Measurements from ENCODE around the gene RSPH9. TPM values are rescaled to one million over a fixed set of nuclear protein-coding genes. Genes with fewer than 3 reads are reported as not detected.
A peak's percentile ranks its signal among the peaks of the same experiment; 100 is the strongest.

The RSPH9 gene
- total RNA-seq, 1 donor from 2014 or later: not detected

DNA sequence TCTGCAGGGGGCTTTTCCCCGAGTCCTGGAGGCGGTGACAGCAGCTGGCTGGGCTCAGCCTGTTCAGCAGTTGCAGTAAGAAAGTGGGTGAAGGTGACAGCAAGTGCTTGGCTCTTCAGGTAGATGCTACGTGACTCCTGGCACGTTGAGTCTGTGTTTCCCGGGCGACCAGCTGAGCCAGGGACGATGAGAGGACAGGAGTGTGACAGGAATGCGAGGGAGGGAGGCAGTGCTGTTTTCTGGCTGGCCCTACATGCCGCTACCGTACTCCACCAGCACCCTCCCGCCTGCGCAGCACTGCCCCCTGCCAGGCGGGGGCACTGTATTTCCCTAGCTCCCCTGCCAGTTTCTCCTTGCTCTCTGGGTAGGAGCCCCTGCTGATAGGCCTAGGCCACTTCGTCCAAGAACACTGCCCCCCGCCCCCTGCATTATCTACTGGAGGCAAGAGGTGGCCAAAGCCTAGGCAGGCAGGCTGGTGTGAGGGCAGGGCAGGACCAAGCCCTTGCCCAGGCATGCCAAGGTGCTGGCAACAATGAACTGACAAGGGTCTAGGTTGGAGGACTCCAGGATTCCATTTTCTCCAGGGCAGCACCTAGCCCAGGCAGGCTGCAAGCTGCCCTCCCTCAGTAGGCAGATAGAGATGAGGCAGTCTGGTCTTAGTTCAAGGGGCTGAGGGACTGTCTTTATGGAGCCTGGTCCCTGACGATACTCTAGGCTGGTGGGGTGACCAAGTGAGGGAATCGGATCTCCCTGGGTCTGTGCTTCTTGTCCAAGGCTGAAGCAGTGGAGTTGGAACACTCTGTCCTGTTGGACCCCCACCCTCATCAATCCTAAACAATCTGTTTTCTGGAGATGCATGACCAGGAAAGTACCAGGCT, 23.6 kb downstream of the RSPH9 start:
- peaks cover 7% of the 10 kb centered on the region for H3K4me1 Mint-ChIP-seq (ENCODE audit: unreplicated experiment)
- TF ChIP-seq, protein P1, sequence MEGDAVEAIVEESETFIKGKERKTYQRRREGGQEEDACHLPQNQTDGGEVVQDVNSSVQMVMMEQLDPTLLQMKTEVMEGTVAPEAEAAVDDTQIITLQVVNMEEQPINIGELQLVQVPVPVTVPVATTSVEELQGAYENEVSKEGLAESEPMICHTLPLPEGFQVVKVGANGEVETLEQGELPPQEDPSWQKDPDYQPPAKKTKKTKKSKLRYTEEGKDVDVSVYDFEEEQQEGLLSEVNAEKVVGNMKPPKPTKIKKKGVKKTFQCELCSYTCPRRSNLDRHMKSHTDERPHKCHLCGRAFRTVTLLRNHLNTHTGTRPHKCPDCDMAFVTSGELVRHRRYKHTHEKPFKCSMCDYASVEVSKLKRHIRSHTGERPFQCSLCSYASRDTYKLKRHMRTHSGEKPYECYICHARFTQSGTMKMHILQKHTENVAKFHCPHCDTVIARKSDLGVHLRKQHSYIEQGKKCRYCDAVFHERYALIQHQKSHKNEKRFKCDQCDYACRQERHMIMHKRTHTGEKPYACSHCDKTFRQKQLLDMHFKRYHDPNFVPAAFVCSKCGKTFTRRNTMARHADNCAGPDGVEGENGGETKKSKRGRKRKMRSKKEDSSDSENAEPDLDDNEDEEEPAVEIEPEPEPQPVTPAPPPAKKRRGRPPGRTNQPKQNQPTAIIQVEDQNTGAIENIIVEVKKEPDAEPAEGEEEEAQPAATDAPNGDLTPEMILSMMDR (IDR thresholded peaks at IDR 0.05; ENCODE audit: unreplicated experiment): peak; percentile 41
- DNase-seq (ENCODE audit: low spot score): peak; percentile 70
- peaks cover 13% of the 10 kb centered on the region for H3K27me3 Mint-ChIP-seq (ENCODE audit: unreplicated experiment)
- H3K9me3 Mint-ChIP-seq (ENCODE audit: unreplicated experiment): no peaks in the 10 kb centered on the region
- H3K4me3 Mint-ChIP-seq (ENCODE audit: unreplicated experiment): peak overlapping the region; percentile 25
- no peak overlapping the region for H3K27ac Mint-ChIP-seq (ENCODE audit: unreplicated experiment)
- peaks cover 7% of the 10 kb centered on the region for H3K36me3 Mint-ChIP-seq (ENCODE audit: low read depth, unreplicated experiment)

DNA sequence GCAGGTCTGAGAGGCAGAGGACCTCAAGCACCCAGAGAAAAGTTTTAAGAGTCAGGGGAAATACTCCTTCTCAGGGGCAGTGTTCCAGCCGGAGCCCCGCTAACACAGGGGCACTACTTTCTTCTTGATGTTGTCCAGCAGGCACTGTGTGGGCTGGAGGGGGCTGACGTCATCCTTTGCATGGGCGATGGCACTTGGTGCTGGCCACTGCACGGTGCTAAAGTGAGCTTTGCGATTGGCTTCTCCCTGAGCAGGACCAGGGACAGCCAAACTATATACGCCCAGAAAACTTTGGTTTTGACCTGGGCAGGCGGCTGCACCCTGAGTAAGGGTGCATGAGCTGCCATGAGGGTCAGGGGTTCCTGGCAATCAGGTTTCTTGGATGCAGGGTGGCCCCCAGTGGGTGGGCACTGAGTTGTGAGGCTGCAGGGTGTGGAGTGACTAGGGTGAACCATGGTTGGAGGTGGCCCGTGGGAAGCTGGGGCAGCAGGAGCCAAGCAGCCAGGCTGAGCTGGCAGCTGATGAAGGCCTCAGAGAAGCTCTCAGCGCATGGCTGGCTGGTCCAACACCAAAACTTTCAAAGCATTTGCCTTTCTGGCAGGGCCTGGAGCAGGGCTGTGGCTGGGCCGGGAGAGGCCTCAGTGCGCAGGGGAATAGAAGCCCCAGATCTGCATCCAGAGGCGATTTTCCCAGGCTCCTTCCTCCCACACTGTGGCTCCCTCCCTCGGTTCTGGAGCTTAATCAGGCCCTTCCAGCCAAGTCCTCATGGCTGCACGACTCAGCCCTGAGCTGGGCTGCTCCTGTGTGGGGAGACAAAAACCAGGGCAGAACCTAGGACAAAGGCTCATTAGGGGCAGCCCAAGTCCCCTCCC, 24.4 kb downstream of the RSPH9 start:
- H3K27me3 Mint-ChIP-seq (ENCODE audit: unreplicated experiment): peaks cover 13% of the 10 kb centered on the region
- TF ChIP-seq, protein P1 (IDR thresholded peaks at IDR 0.05; ENCODE audit: unreplicated experiment): no peak
- H3K4me3 Mint-ChIP-seq (ENCODE audit: unreplicated experiment): no peak overlapping the region
- H3K27ac Mint-ChIP-seq (ENCODE audit: unreplicated experiment): no peak overlapping the region
- H3K4me1 Mint-ChIP-seq (ENCODE audit: unreplicated experiment): peaks cover 7% of the 10 kb centered on the region
- DNase-seq (ENCODE audit: low spot score): no peak
- H3K36me3 Mint-ChIP-seq (ENCODE audit: low read depth, unreplicated experiment): peaks cover 7% of the 10 kb centered on the region
- H3K9me3 Mint-ChIP-seq (ENCODE audit: unreplicated experiment): no peaks in the 10 kb centered on the region

- Mint-ChIP-seq H3K36me3 (ENCODE audit: low read depth, unreplicated experiment) (peaks cover 13% of the 10 kb centered on the region), H3K27ac (ENCODE audit: unreplicated experiment) (no peak overlapping the region), H3K4me1 (ENCODE audit: unreplicated experiment) (peaks cover 7% of the 10 kb centered on the region), H3K9me3 (ENCODE audit: unreplicated experiment) (no peaks in the 10 kb centered on the region), H3K27me3 (ENCODE audit: unreplicated experiment) (peaks cover 16% of the 10 kb centered on the region), H3K4me3 (ENCODE audit: unreplicated experiment) (no peak overlapping the region)
- no peak for DNase-seq (ENCODE audit: low spot score)
- TF ChIP-seq, protein P1 (IDR thresholded peaks at IDR 0.05; ENCODE audit: unreplicated experiment): no peak
These were observed 25.2 kb downstream of the RSPH9 start for GRCh38 chr6:43669922-43670622.

DNA sequence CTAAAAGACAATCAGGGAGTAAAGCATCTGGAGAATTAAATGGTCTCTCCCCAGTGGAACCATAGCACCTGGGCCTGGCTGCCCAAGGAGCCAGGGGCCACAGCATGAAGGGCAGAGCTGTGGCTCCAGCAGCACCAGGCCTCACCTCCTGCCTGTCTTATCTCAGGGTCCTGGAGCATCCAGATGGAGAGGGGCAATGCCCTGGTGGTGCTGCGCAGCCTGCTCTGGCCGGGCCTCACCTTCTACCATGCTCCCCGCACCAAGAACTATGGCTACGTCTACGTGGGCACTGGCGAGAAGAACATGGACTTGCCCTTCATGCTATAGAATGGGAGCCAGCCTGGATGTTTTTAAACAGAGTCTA, 25.8 kb downstream of the RSPH9 start:
- Mint-ChIP-seq H3K9me3 (ENCODE audit: unreplicated experiment) (no peaks in the 10 kb centered on the region), H3K27ac (ENCODE audit: unreplicated experiment) (no peak overlapping the region), H3K4me1 (ENCODE audit: unreplicated experiment) (peaks cover 7% of the 10 kb centered on the region), H3K36me3 (ENCODE audit: low read depth, unreplicated experiment) (peaks cover 14% of the 10 kb centered on the region), H3K27me3 (ENCODE audit: unreplicated experiment) (peaks cover 15% of the 10 kb centered on the region), H3K4me3 (ENCODE audit: unreplicated experiment) (peak overlapping the region; percentile 25)
- TF ChIP-seq, protein P1 (IDR thresholded peaks at IDR 0.05; ENCODE audit: unreplicated experiment): no peak
- DNase-seq (ENCODE audit: low spot score): no peak
